GM21786 (cell line): ENCODE measurements around the gene LPAR6.
"Not testable (repeated sequence)": the region's sequence is repeated elsewhere in the genome, so short reads cannot be mapped to it uniquely, and the experiment has no call there.

Experiments used
- ATAC-seq: cut with Tn5 transposase; IDR thresholded peaks from one replicate; pipeline ENCODE4 v1.9.1; 2021; ENCODE audit not compliant: unreplicated experiment

LPAR6 gene

GRCh38 chr13:48412881-48413351 lies at the start of gene LPAR6:
LPAR6 (minus strand) TSS chr13:48413113; CDS start chr13:48412423, 690 bp downstream.
- no peak for ATAC-seq

DNA sequence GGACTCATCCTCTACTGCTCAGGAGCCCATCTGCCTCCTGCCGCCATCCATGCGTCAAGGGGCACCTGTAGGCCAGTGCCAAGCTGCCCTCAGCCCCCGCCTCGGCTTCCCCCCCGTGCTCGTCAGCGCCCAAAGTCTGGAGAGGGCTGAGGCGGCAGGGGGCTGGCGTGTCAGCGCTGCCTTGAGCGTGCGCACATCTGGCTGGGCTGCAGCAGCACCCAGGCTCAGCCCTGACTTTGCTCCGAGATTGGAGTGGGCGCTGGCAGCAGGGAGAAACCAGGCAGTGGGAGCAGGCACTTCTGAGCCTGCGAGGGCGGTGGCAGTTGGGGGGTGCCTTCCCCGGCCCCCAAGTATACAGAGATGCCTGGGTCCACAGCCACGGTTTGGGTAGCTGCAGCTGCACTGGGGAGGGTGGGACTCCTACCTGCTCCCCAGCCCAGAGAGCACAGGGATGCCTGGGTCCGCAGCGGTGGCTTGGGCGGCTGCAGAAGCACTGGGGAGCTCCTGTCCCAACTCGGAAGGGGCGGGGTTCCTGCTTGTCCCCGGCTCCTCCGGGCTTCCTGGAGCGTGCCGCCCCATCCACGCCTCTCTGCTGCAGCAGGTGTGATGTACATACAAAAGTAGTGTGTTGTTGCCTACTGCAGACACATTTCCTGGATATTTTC lies 44.8 kb upstream of the LPAR6 start:
- ATAC-seq: no peak

DNA sequence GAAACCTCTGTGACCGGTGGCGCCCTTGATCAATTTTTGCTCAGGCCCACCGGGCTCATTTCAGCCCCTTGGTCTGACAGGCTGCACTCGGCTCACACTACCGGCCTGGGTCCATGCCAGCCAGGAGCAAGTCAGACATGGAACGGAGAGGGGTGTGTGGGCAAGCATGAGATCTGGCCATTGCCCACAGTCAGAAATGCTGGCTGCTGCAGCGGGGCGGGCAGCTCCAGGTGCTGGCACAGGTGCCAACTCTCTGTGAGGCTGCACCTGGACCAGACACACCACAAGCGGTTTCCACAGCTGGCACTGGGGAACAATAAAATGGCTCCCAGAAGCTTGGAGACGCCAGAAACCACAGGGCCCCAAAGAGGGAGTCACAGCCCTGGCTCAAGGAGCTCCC lies 43.6 kb upstream of the LPAR6 start:
- no peak for ATAC-seq

- ATAC-seq: not testable (repeated sequence)
Measured at GRCh38 chr13:48451196-48451595, 38.3 kb upstream of the LPAR6 start.

GRCh38 chr13:48449656-48450055 lies 36.7 kb upstream of the LPAR6 start:
- no peak for ATAC-seq

DNA sequence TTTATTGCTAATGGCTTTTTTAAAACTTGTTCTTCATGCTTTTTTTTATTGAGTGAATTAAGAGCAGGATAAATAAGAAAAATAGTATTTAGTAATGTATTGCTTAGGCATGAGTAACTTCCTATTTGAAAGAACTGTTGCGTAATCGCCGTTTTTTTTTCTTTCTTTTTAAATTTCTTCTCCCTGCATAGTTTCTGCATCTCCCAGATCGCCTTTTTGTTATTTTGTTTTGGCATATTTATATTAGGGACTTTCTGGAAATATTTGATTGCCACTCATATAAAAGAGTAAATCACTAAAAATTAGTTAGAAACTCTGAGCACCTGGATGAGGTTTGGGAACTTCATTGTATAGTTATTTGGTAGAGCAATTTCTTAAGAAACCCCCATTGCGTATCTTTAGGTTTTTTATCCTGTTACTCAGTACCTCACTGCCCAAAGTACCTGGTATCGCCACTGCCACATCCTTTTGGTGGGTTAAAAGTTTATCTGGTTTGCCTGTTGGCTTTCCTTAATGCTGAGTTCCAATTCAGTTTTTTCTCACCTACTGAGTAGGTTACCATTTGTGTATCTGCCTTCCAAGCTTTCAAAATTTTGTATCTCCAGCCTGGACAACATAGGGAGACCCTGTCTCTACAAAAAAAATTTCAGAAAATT lies 36.2 kb upstream of the LPAR6 start:
- ATAC-seq: no peak

DNA sequence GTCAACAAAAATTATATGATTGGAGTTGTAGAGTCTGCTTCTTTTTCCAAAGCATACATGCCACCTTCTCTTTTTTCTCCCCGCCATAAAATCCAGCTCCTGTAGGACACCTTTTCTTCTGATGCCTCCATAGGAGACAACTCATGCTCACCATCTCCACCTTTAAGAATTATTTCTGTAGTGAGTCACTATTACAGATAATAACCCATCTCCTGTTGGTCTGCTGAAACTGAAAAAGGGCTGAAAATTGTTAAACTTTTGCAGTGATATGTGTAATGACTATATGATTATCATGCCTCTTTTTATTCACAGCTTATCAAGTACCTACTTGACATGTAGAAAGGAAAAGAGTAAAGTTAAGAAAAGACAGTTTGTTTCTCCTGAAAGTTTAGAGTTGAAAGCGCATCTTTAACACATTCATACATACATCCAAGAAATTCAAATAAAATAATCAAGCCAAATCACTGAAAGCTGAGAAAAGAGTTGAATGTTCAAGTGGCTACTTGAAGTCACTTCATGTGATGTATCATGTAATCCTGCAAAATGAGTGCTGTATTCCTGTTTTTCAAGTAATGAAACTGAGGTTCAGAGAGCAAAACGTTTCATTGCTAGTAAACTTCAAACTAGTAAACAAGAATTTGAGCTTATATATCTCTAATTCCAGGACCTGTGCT lies 35.5 kb upstream of the LPAR6 start:
- no peak for ATAC-seq

DNA sequence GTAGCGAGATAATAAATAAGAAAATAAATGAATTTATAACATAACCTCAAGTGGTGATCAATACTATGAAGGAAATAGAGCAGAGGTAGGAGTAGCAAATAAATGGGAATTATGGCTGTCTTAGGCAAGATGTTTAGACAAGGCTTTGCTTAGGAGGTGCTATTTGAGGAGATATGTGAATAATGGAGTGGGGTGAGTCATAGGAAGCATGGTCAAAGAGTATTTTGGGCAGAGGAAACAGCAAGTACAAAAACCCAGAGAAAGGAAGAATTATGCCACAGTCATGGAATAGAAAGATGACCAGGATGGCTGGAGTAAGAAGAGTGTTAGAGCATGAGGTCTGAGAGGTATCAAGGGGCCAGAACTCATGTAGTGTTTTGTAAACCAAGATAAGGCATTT lies 33.6 kb upstream of the LPAR6 start:
- ATAC-seq: no peak

- no peak for ATAC-seq
Measured at GRCh38 chr13:48443442-48444208, 30.7 kb upstream of the LPAR6 start.

- no peak for ATAC-seq
Measured at GRCh38 chr13:48437371-48437770, 24.5 kb upstream of the LPAR6 start.

DNA sequence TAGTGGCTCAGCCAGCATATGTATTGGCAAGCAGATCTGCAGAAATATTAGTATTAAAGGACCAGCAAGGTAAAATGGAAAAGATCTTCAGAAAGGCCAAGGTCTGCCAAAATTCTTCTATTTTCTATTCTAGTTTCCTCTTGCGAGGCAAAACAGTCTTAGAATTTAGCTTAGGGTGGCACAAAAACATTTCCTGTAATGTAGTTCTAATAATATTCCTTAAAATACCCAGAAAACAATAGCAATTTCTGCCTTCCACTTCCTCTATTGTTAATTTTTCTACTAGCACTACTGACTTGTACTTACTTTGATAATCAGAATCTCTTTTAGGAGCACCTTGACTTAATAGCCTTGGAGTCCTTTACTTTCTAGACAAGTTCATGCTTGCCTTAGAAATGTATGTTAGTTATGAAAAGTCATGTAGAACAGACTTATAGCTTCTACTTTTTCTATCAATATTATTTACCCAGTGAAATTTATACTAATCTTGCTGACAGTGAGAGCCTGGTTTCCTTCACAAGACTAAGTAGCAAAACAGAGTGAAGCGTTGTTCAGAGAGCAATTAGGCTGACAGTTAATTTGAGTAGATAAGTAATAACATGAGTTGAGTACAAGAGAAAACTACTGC lies 23.9 kb upstream of the LPAR6 start:
- ATAC-seq: no peak

DNA sequence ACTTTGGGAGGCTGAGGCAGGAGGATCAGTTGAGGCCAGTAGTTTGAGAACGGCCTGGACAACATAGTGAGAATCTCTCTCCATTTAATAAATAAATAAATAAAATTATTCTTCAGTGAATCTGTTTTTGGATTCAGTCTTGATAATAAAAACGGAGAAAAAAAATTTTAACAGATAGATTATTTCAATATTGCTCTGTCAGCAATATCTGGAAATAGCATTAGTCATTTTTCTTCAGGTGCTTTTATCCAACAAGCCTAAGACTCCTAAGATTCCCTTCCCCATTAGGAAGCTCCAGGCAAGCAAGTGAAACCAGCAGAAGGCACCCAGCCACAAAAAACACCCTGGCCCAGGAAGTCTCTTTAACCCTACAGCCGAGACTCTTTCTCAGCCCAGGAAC lies 21.3 kb upstream of the LPAR6 start:
- ATAC-seq: no peak

GRCh38 chr13:48431987-48432615 lies 19.2 kb upstream of the LPAR6 start:
- no peak for ATAC-seq

DNA sequence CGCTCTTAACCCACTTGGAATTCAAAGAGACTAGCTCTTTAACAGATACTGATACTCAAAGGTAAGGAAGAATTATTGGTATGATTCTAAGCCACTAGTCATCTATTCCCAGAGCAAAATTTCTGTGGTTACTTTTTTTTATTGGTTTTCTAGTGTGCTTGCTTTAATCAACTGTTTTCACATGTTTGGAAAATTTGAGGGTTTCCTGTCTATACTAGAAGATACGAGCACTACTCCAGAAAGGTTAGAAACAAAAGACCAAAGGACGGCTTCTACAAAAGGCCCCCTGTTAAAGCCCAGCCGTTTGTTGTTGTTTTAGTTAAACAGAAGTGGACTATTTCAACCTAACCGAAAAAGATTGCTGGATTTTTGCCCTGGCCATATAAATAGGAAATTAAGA lies 18.5 kb upstream of the LPAR6 start:
- ATAC-seq: no peak

DNA sequence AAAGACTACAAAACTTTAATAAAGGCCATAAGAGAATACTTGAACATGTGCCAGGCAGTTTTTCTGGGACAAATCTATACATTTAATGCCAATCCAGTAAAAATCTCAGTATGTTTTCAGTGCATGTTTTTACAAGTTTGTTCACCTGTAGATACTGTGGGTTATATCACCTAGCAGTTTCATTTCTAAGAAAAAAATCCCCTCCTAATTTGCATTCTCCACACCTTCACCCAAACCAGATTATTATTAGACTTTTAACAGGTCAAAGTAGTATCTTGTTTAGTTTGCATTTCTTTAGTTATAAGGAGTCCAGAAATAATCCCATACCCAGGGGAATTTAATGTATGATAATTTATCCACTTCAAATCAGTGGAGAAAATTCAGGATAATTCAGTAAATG lies 17.0 kb upstream of the LPAR6 start:
- ATAC-seq: peak; percentile 47

- no peak for ATAC-seq
Measured at GRCh38 chr13:48429036-48429435, 16.1 kb upstream of the LPAR6 start.

DNA sequence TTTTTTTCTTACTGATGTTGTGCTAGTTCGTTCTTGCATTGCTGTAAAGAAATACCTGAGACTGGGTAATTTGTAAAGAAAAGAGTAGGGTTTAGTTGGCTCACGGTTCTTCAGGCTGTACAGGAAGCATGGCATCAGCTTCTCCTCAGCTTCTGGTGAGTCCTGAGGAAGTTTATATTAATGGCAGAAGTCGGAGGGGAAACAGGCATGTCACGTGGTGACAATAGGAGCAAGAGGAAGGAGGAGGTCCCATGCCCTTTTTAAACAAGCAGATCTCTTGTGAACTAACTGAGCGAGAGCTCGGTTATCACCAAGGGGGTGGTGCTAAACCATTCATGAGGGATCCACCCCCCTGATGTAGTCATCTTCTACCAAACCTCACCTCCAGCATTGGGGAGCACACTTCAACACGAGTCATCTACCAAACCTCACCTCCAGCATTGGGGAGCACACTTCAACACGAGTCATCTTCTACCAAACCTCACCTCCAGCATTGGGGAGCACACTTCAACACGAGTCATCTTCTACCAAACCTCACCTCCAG lies 13.9 kb upstream of the LPAR6 start:
- not testable (repeated sequence) for ATAC-seq

- no peak for ATAC-seq
Measured at GRCh38 chr13:48426052-48426451, 13.1 kb upstream of the LPAR6 start.

DNA sequence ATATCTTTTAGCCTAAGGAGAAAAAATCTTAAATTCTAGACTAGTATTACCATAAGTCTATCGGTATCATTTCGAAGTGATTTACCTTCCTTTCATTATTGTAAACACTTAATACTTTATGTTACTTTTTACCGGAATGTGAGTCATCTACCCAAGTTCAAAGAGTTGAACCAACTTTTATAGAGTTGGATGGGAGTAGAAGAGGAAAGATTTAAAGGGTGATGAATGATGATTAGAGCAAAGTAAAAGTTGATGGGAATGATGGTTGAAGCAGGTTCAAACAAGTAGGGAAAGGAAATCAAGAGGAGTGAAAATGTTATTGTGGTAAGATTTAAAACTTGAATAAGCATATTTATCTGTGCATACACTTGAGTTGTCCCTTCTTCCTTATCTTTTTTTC lies 11.3 kb upstream of the LPAR6 start:
- no peak for ATAC-seq

DNA sequence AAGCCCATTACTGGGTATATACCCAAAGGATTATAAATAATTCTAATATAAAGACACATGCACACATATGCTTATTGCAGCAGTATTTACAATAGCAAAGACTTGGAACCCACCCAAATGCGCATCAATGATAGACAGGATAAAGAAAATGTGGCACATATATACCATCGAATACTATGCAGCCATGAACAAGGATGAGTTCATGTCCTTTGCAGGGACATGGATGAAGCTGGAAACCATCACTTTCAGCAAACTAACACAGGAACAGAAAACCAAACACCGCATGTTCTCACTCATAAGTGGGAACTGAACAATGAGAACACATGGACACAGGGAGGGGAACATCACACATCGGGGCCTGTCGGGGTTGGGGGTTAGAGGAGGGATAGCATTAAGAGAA lies 9.1 kb upstream of the LPAR6 start:
- not testable (repeated sequence) for ATAC-seq
